T47D (cell line): ENCODE data around the gene CSF1.
"Not testable (repeated sequence)": the region's sequence is repeated elsewhere in the genome, so short reads cannot be mapped to it uniquely, and the experiment has no call there.

Experiments used
- DNase-seq, 2 experiments: peaks; one replicate each; pipeline versions ENCODE4 v3.0.0 to v3.0.0-alpha.2; 2011 to 2012; ENCODE audit warnings: low read depth in 1 of 2, low spot score in 1 of 2
- JUND ChIP-seq: IDR thresholded peaks from 2 replicates; pipeline ENCODE4 v1.6.1; 2012; ENCODE audit warnings: low read depth
- in situ Hi-C: cut with HindIII; loops from 2 replicates; pipeline ENCODE4 v1.10.0; 2016; ENCODE audit warnings: low sequenced_read_pairs, low pct_unique_long_range_greater_than_20kb

The CSF1 gene

DNA sequence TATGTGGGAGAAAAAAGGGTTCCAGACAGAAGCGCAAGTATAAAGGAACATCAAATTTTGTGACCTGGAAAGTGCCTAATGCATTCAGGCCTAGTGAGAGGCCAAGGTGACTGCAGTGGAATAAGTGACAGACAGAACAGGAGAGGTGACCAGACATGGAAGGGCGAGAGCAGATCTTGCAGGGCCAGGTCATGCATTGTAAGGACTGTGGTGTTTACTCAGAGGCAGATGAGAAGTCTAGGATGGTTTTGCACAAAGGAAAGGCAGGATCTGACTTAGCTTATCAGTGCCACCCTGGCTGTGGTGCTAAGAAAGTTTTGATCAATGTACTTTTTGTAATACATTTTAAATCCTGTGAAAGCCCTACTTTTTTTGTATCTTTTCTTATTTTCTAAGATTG, 39.9 kb downstream of the CSF1 start:
- DNase-seq, result no peak
- no peak for TF ChIP-seq JUND
- in situ Hi-C loops, result no loop called here

DNA sequence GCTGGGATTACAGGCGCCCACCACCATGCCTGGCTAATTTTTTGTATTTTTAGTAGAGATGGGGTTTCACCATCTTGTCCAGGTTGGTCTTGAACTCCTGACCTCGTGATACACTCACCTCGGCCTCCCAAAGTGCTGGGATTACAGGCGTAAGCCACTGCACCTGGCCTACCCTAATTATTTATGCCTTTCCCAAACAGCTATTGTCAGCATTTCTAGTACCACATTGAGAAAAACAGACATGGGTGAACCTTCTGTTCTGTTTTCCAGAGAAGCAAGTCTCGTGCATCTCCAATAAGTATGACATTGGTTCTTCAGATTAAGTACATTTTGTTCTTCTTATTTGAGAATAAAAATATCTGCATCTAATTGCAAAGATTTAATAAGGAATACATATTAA, 40.9 kb downstream of the CSF1 start:
- in situ Hi-C loops, result not testable (repeated sequence)

DNA sequence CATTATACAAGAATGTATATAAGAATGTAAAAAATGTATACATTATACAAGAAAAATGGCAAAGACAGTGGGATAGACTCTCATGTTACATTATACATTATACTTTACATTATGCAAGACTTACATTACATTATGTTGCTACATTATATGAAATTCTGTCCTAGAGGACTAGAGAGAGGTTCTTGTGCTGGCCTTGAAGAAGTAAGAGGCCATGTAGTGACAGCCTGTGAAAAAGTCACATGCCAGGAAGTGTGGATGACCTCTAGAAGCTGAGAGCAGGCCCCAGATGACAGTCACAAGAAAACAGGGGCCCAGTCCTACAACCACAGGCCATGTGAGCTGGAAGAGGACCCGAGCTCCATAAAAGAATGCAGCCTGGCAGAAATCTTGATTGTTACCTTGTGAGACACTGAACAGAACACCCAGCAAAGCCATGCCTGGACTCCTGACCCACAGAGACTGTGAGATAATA, 43.4 kb downstream of the CSF1 start:
- in situ Hi-C loops, result no loop called here
- no peak for DNase-seq
- TF ChIP-seq JUND, result no peak

More for the DNA sequence above, 40.9 kb downstream of the CSF1 start:
- not testable (repeated sequence) for DNase-seq

DNA sequence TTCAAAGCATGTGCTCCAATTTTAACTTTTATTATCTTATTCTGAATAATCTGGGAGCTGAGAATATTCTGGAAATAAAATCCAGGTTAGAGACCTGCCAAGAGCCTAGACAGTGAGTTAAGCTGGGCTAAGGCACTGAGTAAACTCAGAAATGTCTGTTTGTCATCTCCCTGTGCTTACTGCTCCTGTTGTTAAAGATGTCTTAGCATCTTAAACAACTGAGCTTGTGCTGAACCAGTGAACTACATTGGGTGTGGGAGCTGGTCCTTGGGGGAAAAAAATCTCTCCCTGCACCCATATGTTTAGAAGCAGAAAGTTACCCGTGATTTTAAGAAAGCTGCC, 49.0 kb downstream of the CSF1 start:
- in situ Hi-C loops, result no loop called here
- DNase-seq, result no peak
- no peak for TF ChIP-seq JUND

DNA sequence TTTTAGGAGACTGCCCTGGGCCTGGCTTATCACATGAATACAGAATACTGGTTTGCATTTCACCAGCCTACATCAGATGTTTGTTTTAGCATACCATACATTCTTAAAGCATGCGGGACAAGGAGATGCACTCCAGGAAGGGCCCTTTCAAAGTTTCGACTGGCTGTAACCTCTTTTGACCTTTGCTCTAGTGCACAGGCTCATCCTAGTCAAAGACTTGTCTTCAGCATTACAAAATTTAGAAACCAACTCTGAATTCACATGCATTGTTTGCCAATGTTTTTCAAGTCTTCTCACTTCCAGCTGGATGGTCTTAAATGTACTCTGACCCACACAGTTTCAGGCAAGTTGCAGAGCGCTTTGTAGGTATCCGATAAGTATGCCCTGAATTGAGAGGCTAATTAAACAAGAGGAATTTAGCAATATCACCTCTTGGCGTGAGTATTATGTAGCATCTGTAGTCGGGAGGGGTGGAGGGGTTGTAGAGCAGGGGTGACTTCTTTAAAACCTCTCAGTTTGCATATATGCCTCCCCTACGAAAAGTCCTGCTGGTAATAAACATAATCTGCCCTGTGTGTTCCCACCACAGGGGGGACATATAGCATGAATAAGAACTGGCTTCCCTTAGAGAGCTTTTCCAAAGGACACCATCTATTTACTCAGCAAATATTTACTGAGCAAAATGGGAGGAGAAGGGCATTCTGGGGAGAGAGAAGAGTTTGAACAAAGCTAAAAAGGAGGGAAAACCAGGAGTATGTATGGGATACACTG, 49.5 kb downstream of the CSF1 start:
- no peak for TF ChIP-seq JUND
- in situ Hi-C loops, result no loop called here
- DNase-seq, result peak; percentile 38 to 85

DNA sequence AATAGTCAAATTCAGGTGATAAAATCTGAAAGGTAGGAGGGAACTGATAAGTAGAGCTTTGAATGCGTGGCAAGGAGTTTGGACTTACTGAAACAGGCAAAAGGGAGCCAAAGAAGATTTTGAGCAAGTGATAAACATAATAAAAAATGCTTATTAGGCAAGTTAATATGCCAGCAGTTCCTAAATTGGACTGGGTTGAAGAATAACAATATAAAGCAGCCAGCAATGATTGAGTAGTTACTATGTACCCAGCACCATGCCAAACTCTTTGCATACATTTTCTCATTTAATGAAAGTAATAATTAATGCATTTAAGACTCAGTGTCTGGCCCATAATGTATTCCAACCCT, 50.1 kb downstream of the CSF1 start:
- TF ChIP-seq JUND, result no peak
- in situ Hi-C loops, result no loop called here
- DNase-seq, result no peak

DNA sequence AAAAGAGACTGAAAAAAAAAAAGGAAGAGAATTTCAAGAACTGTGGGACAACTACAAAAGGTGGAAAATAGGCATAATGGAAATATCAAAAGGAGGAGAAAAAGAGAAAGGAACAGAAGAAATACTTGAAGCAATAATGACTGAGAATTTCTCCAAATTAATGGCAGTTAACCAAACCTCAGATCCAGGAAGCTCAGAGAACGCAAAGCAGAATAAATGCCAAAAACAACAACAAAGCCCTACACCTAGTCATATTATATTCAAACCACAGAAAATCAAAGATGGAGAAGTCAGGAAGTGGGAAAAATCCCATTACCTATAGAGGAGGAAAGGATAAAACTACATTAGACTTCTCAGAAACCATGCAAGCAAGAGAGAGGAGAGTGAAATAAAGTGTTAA, 53.2 kb downstream of the CSF1 start:
- TF ChIP-seq JUND, result no peak
- in situ Hi-C loops, result no loop called here
- DNase-seq, result no peak

DNA sequence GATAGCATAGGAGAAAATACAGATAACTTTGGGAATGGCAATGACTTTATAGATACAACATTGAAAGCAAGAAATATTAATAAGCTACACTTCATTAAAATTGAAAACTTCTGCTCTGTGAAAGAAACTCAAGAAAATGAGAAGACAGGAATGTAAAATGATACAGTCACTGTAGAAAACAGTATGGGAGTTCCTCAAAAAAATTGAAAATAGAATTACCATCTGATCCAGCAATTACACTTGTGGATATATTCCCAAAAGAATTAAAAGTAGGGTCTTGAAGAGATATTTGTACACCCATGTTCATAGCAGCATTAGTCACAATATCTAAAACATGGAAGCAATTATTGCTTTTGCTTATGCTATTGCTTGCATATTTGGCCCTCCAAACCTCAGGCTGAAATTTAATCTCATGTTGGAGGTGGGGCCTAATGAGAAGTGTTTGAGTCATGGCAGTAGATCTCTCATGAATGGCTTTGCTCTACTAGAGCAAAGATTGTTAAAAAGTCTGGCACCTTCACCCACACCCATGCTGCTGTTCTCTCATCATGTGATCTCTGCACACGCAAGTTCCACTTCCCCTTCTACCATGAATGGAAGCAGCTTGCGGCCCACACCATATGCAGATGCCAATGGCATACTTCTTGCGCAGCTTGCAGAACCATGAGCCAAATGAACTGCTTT, 58.6 kb downstream of the CSF1 start:
- no peak for TF ChIP-seq JUND
- in situ Hi-C loops, result no loop called here
- no peak for DNase-seq

DNA sequence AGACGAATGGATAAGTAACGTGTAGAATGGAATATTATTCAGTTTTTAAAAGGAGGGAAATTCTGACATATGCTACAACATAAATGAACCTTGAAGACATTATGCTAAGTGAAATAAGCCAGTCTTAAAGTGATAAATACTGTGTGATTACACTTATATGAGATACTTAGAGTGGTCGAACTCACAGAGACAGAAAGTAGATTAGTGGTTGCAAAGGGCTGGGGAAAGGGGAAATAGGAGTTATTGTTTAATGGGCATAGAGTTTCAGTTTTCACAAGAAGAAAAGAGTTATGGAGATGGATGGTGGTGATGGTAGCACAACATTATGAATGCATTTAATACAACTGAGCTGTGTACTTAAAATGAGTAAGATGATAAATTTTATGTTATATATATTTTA, 59.3 kb downstream of the CSF1 start:
- in situ Hi-C loops, result no loop called here
- no peak for DNase-seq
- TF ChIP-seq JUND, result no peak

DNA sequence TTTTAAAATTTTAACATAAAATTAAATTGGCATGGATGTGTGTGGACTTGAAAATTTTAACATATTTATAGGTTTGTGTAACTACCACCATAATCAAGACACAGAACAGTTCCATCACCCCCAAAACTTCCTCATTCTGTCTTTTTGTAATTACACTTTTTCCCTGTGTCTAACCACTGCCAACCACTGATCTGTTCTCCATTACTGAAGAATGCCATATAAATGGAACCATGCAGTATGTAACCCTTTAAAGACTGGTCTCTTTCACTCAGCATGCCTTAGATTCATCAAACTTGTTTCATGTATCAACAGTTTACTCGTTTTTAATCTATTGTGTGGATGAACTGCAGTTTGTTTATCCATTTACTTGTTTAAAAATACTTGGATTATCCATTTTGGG, 60.9 kb downstream of the CSF1 start:
- no peak for DNase-seq
- in situ Hi-C loops, result no loop called here
- no peak for TF ChIP-seq JUND

DNA sequence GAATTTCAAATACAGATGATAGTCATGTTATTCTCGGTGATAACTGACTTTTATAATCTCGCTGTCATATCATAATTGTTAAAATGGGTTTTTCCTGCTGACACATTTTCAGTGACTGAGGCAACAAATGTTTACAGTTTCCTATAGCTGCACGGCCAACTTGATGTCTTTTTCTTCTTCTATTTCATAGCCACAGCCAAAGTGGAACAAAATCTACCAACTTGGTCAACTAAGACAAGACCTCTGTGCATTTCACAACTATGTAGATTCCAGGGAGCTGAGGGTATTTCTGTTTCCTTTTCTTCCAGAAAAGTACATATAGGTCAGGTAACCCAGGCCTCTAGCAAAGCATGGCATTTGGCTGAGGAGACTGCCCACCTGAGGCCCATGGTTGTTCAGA, 63.5 kb downstream of the CSF1 start:
- DNase-seq, result no peak
- no peak for TF ChIP-seq JUND
- in situ Hi-C loops, result no loop called here

DNA sequence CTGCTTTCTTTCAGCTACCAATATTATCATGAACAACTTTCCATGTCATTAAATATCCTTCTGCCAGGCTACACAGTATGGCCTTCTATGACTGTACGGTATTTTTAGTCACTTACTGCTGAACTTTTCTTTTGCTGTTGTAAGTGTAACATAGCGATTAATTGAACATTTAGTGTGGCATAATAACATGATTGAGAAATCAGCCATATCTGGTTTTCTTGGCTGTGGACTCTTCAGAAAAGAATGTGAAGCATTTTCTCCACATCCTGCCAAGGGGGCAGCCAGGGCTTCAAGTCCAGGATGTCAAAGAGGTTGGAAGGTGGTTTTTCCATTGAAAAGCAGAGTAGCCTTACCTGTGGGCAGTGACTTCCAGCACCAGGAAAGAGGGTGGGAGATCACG, 65.1 kb downstream of the CSF1 start:
- no peak for DNase-seq
- no peak for TF ChIP-seq JUND
- in situ Hi-C loops, result no loop called here

DNA sequence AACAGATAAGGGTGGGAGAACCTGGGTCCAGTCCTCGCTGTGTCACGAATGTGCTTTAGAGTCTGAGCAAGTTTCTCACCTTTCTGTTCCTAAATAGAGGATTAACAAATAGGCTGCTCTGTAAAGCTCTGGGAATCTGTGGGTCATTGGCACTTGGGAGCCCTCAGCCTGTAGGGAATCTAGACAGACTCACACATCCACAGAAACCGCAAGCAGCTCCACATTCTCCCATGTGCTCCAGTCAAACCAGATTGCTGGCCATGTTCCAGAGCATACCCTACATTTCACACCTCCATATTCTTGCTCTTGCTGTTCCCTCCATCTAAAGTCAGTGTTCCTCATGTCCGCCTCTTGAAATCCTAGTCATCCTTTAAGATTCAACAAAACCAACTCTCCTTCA, 66.1 kb downstream of the CSF1 start:
- TF ChIP-seq JUND, result no peak
- no peak for DNase-seq
- in situ Hi-C loops, result no loop called here

DNA sequence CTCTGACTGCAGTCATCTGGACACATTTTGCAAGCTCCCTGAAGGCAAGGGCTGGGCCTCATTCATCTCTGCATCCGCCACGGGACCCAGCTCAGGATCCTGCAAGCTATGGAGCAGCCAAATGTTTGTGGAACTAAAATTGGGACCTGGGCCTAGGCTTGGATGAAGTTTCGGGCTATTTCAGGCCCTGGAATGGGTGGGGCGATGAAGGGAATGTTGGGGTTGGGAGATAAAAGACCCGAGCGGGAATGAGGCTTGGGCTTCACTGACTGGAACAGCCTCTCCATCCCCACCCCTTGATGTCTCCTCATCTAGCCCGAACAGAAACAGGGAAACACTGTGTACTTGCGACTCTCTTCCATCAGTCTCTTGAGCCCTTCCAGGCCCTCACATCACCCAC, 66.6 kb downstream of the CSF1 start:
- DNase-seq, result no peak
- no peak for TF ChIP-seq JUND
- in situ Hi-C loops, result no loop called here
